ENCODE measurements around the gene F12.

- no peak for TF ChIP-seq BHLHE40 (IDR thresholded peaks at IDR 0.05; ENCODE audit: borderline replicate concordance)
- no peak for TF ChIP-seq SP1 (IDR thresholded peaks at IDR 0.05)
- TF ChIP-seq FOXA1 (IDR thresholded peaks at IDR 0.05): no peak
Measured at GRCh38 chr5:177376107-177376506, 33.3 kb downstream of the F12 start.
